ENCODE results near the gene GGA1. TPM values are rescaled to one million over a fixed set of nuclear protein-coding genes. Genes with fewer than 3 reads are reported as not detected.
"Not testable (repeated sequence)": the region's sequence is repeated elsewhere in the genome, so short reads cannot be mapped to it uniquely, and the experiment has no call there.

Gene GGA1
- polyA plus RNA-seq, 1 experiment = 26.1 TPM

DNA sequence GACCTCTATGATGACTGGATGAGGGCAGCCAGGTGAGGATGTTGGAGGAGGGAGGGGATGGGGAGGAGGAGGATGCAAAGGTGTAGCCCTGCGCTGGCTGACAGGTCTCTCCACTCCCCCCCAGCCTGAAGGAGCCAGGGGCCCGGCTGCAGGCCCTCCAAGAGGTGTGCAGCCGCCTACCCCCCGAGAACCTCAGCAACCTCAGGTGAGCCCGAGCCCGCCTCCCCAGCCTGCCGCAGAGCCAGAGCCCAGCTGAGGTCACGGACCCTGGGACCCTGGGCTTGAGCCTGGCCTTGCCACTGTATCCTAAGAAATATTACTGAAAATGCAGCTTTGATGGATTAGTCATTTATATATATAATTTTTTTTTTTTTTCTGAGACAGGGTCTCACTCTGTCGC, 38.7 kb downstream of the GGA1 start:
- H3K27ac ChIP-seq (ENCODE audit: low read depth, low read length) = no peak overlapping the region
- no peak for TF ChIP-seq CTCF (IDR thresholded peaks at IDR 0.05; ENCODE audit: low read depth, low read length)
- no peaks in the 10 kb centered on the region for H3K27me3 ChIP-seq (ENCODE audit: control insufficient read depth, insufficient read depth, low read length)
- H3K4me3 ChIP-seq (ENCODE audit: low read depth, low read length) = no peak overlapping the region
- H3K9me3 ChIP-seq (ENCODE audit: control insufficient read depth, insufficient read depth, low read length) = no peaks in the 10 kb centered on the region; the same call in 1 of the 2 replicates
- ChIA-PET POLR2A (no interaction called here), CTCF (no interaction called here)
- DNase-seq (ENCODE audit: low read depth, low spot score) = no peak

- DNase-seq (ENCODE audit: low read depth, low spot score) = no peak
- CTCF ChIA-PET = no interaction called here
- H3K9me3 ChIP-seq (ENCODE audit: control insufficient read depth, insufficient read depth, low read length) = no peaks in the 10 kb centered on the region; the same call in 1 of the 2 replicates
- no peaks in the 10 kb centered on the region for H3K27me3 ChIP-seq (ENCODE audit: control insufficient read depth, insufficient read depth, low read length)
- no peak overlapping the region for H3K27ac ChIP-seq (ENCODE audit: low read depth, low read length)
- no peak overlapping the region for H3K4me3 ChIP-seq (ENCODE audit: low read depth, low read length)
- no peak for TF ChIP-seq CTCF (IDR thresholded peaks at IDR 0.05; ENCODE audit: low read depth, low read length)
- POLR2A ChIA-PET = no interaction called here
These were observed 39.3 kb downstream of the GGA1 start for GRCh38 chr22:37647928-37648327.

DNA sequence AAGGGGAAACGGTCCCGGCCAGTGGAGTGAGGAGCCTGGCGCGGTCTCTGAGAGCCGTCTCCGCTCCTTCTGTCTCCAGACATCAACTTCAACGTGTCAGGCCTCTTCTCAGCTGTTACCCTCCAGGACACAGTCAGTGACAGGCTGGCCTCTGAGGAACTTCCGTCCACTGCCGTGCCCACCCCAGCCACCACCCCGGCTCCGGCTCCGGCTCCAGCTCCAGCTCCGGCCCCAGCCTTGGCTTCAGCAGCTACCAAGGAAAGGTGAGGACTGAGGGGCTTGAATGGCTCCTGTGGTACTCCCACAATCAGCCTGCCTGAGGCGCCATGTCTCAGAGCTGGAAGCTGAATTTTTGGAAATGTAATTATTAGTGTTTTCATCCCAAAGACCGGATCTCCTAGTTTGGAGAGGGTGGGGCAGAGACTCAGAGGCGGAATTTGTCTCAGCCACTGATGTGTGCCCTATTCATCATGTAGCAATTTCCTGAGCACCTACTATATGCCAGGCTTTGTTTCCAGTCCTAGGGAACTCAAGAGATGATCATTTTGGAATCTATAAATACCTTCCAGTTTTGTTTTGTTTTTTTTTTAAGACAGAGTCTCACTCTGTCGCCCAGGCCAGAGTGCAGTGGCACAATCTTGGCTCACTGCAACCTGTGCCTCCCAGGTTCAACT, 42.0 kb downstream of the GGA1 start:
- Histone ChIP-seq H3K27ac (ENCODE audit: low read depth, low read length) (no peak overlapping the region), H3K9me3 (ENCODE audit: control insufficient read depth, insufficient read depth, low read length) (no peaks in the 10 kb centered on the region; the same call in 1 of the 2 replicates), H3K27me3 (ENCODE audit: control insufficient read depth, insufficient read depth, low read length) (no peaks in the 10 kb centered on the region), H3K4me3 (ENCODE audit: low read depth, low read length) (no peak overlapping the region)
- ChIA-PET POLR2A (interaction anchor here (0.8 kb wide), 1 partner anchor 17 kb away, joined by 3 read pairs; no protein-coding TSS in a partner anchor), CTCF (no interaction called here)
- DNase-seq (ENCODE audit: low read depth, low spot score) = no peak
- TF ChIP-seq CTCF (IDR thresholded peaks at IDR 0.05; ENCODE audit: low read depth, low read length) = no peak

DNA sequence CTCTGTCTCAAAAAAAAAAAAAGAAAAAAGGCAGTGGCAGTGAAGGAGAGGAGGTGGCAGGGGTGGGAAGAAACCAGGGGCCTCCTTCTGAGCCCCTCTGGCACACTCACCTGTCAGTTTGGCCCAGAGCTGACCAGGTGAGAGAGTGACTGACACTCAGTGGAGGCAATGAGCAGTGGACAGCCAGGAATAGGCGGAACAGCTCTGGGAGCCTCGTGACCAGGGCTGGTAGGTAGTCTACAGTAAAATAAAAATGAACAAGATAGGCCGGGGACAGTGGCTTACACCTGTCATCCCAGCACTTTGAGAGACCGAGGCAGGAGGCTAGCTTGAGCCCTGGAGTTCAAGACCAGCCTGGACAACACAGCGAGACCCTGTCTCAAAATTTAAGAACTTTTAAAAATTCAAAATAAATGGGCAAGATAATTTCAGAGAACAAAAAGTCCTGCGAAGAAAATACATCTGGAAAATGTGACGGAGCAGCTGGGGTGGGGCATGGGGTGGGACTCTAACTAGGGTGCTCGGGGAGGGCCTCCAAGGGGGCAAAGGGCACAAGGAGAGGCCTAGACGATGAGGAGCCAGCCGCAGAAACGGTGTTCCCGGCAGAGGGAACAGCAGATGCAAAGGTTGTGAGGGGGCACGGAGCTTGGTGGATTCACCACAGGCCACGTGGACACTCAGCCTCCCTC, 46.1 kb downstream of the GGA1 start:
- Histone ChIP-seq H3K27ac (ENCODE audit: low read depth, low read length) (no peak overlapping the region), H3K9me3 (ENCODE audit: control insufficient read depth, insufficient read depth, low read length) (no peaks in the 10 kb centered on the region; the same call in 1 of the 2 replicates), H3K27me3 (ENCODE audit: control insufficient read depth, insufficient read depth, low read length) (no peaks in the 10 kb centered on the region), H3K4me3 (ENCODE audit: low read depth, low read length) (no peak overlapping the region)
- DNase-seq (ENCODE audit: low read depth, low spot score) = no peak
- TF ChIP-seq CTCF (IDR thresholded peaks at IDR 0.05; ENCODE audit: low read depth, low read length) = no peak
- ChIA-PET CTCF (interaction anchor here (1.5 kb wide), 1 partner anchor 11 kb away, joined by 8 read pairs; no protein-coding TSS in a partner anchor), POLR2A (interaction anchor here (1.4 kb wide), 1 partner anchor 11 kb away, joined by 3 read pairs; no protein-coding TSS in a partner anchor)

- H3K9me3 ChIP-seq (ENCODE audit: control insufficient read depth, insufficient read depth, low read length) = no peaks in the 10 kb centered on the region; the same call in 1 of the 2 replicates
- ChIA-PET POLR2A (interaction anchor here (1.4 kb wide), 1 partner anchor 12 kb away, joined by 3 read pairs; no protein-coding TSS in a partner anchor), CTCF (interaction anchor here (1.5 kb wide), 1 partner anchor 11 kb away, joined by 8 read pairs; no protein-coding TSS in a partner anchor)
- H3K27me3 ChIP-seq (ENCODE audit: control insufficient read depth, insufficient read depth, low read length) = no peaks in the 10 kb centered on the region
- H3K4me3 ChIP-seq (ENCODE audit: low read depth, low read length) = no peak overlapping the region
- no peak overlapping the region for H3K27ac ChIP-seq (ENCODE audit: low read depth, low read length)
- no peak for TF ChIP-seq CTCF (IDR thresholded peaks at IDR 0.05; ENCODE audit: low read depth, low read length)
- DNase-seq (ENCODE audit: low read depth, low spot score) = no peak
These were observed 46.6 kb downstream of the GGA1 start for GRCh38 chr22:37655252-37655563.

DNA sequence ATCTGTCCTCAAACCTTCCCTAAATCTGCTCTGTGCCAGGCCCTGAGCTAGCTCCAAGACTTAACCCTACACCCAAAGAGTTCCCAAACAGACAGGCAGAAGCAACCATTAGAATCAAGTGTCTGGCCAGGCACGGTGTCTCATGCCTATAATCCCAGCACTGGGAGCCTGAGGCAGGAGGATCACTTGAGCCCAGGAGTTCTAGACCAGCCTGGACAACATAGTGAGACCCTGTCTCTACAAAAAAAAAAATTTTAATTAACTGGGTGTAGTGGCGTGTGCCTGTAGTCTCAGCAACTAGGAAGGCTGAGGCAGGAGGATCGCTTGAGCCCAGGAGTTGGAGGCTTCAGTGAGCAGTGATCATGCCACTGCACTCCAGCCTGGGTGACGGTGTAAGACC, 47.9 kb downstream of the GGA1 start:
- H3K27me3 ChIP-seq (ENCODE audit: control insufficient read depth, insufficient read depth, low read length); H3K4me3 ChIP-seq (ENCODE audit: low read depth, low read length); DNase-seq (ENCODE audit: low read depth, low spot score); H3K27ac ChIP-seq (ENCODE audit: low read depth, low read length); H3K9me3 ChIP-seq (ENCODE audit: control insufficient read depth, insufficient read depth, low read length): not testable (repeated sequence)
- POLR2A ChIA-PET = interaction anchor here (3.9 kb wide), 1 partner anchor 19 kb away, joined by 46 read pairs; the partner anchor contains the start of gene LGALS1
- CTCF ChIA-PET = interaction anchor here (0.6 to 3.4 kb wide), 4 partner anchors 13 to 182 kb away, joined by 3 to 54 read pairs (median 6); no protein-coding TSS in a partner anchor
